NB4 (cell line): ENCODE results near the gene PPCS.

Experiments
- DNase-seq: peaks from one replicate; pipeline ENCODE4 v3.0.0; 2010; ENCODE audit warnings: low read depth
- H3K4me3 ChIP-seq: one replicate; pipeline ENCODE4 v1.5.1; 2011; ENCODE audit warnings: mild to moderate bottlenecking, low read depth, low read length, moderate library complexity
- MYC ChIP-seq: IDR thresholded peaks from 2 replicates; pipeline ENCODE4 v1.6.1; 2011; ENCODE audit warnings: low read depth, low read length
- POLR2A ChIP-seq: IDR thresholded peaks from 2 replicates; pipeline ENCODE4 v1.6.1; 2011; ENCODE audit warnings: mild to moderate bottlenecking; ENCODE audit not compliant: insufficient read length; ENCODE audit errors: extremely low read depth
- TF ChIP-seq, protein P1 (sequence below): IDR thresholded peaks from one replicate; pipeline ENCODE4 v1.5.1; 2012; ENCODE audit warnings: low read depth, low read length
- TF ChIP-seq, protein P2 (sequence below): IDR thresholded peaks from 2 replicates; pipeline ENCODE4 v1.6.1; 2011; ENCODE audit warnings: low read depth, low read length

PPCS gene

DNA sequence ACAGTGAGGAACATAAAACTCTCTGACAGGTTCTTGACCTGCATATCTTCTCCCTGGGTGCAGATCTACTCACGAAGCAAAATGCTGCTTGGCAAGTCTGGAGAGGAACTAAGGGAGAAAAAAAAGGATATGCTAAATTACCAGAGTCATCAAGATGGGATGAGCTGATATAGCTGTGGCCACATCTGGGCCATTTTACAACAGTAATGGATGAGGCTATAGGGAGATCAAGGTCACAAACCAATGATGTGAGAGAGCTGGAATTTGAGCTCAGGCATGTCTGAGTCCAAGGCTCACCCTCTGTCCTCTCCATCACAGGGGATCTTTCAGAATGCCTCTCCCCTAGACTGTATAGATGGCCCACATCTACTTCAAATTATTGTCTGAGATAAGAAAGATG, 26.7 kb upstream of the PPCS start:
- no peak for DNase-seq
- no peak overlapping the region for H3K4me3 ChIP-seq
- TF ChIP-seq, protein P1, sequence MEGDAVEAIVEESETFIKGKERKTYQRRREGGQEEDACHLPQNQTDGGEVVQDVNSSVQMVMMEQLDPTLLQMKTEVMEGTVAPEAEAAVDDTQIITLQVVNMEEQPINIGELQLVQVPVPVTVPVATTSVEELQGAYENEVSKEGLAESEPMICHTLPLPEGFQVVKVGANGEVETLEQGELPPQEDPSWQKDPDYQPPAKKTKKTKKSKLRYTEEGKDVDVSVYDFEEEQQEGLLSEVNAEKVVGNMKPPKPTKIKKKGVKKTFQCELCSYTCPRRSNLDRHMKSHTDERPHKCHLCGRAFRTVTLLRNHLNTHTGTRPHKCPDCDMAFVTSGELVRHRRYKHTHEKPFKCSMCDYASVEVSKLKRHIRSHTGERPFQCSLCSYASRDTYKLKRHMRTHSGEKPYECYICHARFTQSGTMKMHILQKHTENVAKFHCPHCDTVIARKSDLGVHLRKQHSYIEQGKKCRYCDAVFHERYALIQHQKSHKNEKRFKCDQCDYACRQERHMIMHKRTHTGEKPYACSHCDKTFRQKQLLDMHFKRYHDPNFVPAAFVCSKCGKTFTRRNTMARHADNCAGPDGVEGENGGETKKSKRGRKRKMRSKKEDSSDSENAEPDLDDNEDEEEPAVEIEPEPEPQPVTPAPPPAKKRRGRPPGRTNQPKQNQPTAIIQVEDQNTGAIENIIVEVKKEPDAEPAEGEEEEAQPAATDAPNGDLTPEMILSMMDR = no peak
- no peak for TF ChIP-seq MYC
- TF ChIP-seq, protein P2, sequence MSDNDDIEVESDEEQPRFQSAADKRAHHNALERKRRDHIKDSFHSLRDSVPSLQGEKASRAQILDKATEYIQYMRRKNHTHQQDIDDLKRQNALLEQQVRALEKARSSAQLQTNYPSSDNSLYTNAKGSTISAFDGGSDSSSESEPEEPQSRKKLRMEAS = no peak
- no peak for TF ChIP-seq POLR2A

DNA sequence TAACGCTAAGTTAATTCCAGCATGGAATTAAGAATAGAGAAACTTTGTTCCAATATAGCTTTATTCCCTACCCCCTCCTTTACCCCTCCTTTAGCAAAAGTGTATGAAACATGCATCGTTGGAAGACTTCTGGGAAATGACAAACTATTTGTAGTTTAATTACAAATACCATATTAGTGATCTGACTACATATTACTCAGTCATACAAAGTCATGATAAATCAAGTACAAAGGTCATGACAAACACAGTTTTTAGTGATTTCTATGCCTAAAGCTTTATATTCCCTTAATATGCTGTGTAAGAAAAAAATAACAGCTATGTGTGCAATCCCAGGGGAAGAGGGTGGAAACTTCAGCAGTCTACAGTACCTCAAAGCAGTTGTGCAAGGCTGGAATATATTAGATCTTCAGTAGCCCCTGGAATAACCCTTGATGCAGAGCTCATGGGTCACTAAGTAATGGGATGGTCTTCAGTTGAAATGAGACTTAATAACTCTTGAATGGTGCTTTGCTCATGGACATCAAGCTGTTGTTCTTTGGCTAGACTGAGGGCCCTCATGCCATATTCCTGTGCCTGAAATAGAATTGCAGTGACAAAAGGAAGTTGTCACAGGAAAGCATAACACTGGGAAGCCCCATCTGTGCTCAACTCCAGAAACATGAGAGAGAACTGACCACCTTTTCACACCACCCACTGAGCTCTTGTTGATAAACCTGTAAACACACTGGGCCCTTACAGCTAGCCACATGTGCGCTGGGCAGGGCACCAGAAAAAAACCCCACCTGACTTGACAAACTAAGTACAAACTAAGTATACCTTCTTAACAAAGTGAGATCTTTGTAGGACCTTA, 25.8 kb upstream of the PPCS start:
- no peak overlapping the region for H3K4me3 ChIP-seq
- TF ChIP-seq, protein P1 = no peak
- TF ChIP-seq, protein P2 = no peak
- TF ChIP-seq MYC (no peak), POLR2A (no peak)
- no peak for DNase-seq

DNA sequence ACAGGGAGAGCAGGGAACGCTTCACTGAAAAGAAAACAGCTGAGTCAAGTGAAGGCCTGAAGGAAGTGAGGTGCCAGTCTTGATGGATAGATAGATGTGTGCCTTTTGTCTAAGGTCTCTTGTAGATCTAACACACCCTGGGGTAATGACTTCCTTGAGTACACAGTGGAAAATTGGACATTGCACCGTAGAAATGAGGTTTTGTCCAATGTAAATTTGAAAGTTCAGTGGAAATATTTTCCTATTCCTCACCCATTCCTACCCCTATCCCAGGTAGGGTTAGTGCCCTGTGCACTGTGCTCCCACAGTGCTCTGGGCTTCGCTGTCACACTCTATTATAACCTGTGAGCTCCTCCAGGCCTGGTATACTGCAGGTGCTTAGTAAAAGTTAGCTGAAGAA, 24.8 kb upstream of the PPCS start:
- TF ChIP-seq POLR2A (no peak), MYC (no peak)
- TF ChIP-seq, protein P1 = no peak
- TF ChIP-seq, protein P2 = no peak
- DNase-seq = no peak
- H3K4me3 ChIP-seq = no peak overlapping the region

DNA sequence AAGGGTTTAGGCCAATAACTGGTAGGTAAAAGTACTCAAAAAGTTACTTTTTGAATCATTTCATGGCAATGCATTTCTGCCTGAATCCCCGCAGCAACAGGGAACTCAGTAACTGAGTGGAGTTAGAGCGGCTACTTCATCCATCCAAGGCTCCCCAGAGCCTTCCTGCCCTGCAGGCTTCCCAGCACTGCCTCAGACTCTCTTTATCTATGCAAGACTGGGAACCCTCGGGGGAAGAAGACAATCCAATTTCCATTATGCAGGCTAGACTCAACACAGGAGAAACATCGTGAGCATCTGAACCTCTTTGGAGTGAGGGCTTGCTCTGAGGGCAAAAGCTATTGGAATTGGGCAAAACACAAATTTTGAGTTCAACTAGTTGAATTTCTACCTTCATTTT, 23.6 kb upstream of the PPCS start:
- H3K4me3 ChIP-seq = no peak overlapping the region
- TF ChIP-seq, protein P2 = no peak
- no peak for DNase-seq

DNA sequence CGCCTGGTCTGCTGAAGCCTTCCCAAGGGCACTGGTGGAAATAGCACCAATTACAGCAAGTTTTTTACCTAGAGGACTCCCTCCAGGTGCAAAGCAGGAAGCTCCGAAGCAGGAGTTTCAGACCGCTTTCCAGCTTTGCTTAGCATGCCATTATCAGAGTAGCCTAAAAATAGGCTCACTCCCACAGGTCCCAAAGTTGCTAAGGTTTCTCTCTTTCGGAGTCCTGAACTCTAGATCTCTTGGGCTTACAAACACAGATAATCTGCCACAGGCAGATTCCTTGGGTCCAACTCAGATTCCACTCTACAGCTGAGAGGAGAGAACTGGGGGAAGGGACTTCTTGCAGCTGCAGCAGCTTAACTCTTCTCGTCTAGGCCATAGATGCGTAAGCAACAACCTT, 23.0 kb upstream of the PPCS start:
- H3K4me3 ChIP-seq = no peak overlapping the region
- no peak for DNase-seq

DNA sequence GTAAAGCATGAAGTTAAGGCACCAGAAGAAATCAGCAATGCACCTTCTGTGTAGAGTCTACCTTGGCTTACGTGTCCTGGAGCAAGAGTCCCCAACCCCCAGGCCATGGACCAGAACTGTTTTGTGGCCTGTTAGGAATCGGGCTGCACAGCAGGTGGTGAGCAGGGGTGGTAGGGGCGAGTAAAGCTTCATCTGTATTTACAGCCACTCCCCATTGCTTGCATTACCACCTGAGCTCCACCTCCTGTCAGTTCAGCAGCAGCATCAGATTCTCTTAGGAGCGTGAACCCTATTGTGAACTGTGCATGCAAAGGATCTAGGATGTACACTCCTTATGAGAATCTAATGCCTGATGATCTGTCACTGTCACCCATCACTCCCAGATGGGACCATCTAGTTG, 22.0 kb upstream of the PPCS start:
- TF ChIP-seq POLR2A = no peak
- TF ChIP-seq, protein P2 = no peak
- TF ChIP-seq, protein P1 = no peak
- TF ChIP-seq MYC = no peak
- DNase-seq = no peak
- H3K4me3 ChIP-seq = no peak overlapping the region

More for the DNA sequence above, 23.0 kb upstream of the PPCS start:
- TF ChIP-seq, protein P2 = no peak
